H1 (cell line): ENCODE measurements around the gene UTS2R. TPM values are rescaled to one million over a fixed set of nuclear protein-coding genes. Genes with fewer than 3 reads are reported as not detected.

Experiments
- JUND ChIP-seq: IDR thresholded peaks from 2 replicates; pipeline ENCODE4 v1.6.1; 2011; ENCODE audit warnings: mild to moderate bottlenecking, improper control_type of control experiment, low read length
- SIX5 ChIP-seq: IDR thresholded peaks from 2 replicates; pipeline ENCODE4 v1.6.1; 2011; ENCODE audit warnings: mild to moderate bottlenecking, low read depth, low read length
- SUZ12 ChIP-seq: fragments of 200-600 bp; sonication (generic); IDR thresholded peaks from 2 replicates; pipeline ENCODE4 v1.6.1; 2012; ENCODE audit warnings: mild to moderate bottlenecking, inconsistent platforms, low read length, moderate library complexity, mixed read lengths
- polyA plus RNA-seq, 7 experiments: library from polyadenylated mRNA; depleted of rRNA in 3 of 7; stranded (reverse) in 5 of 7; unstranded in 2 of 7; fragments of >200 nt in 5 of 7; fragments of 200-250 nt in 2 of 7; gene quantifications; 1 replicate in 5 of 7; 2 replicates in 1 of 7; 4 replicates in 1 of 7; pipeline versions ENCODE4 v1.2.1 to v1.2.3, GENCODE V29; 2011 to 2013; ENCODE audit warnings: missing spikeins in 2 of 7, mixed read lengths in 2 of 7
- total RNA-seq: library from RNA; stranded (reverse); fragmentation: NEBNext Ultra II Directional; extraction: Animal tissue kit (Norgen Biotek cat#: 25700); gene quantifications from 2 replicates; pipeline ENCODE4 v1.2.1, GENCODE V29; 2021

The UTS2R gene
- total and polyA plus RNA-seq, 2 of the 8 experiments (the other 6 are each of a cell fraction or from before 2014, with no cell fraction given): 0.27 TPM; not detected in 1

GRCh38 chr17:82406131-82406671 is 34.6 kb downstream of the UTS2R start (continued):
- TF ChIP-seq SIX5: no peak
- TF ChIP-seq SUZ12: no peak
- TF ChIP-seq JUND: no peak
- TF ChIP-seq, all 59 proteins: peak for 0
